Measurements from ENCODE around the gene PLEKHA5.

DNA sequence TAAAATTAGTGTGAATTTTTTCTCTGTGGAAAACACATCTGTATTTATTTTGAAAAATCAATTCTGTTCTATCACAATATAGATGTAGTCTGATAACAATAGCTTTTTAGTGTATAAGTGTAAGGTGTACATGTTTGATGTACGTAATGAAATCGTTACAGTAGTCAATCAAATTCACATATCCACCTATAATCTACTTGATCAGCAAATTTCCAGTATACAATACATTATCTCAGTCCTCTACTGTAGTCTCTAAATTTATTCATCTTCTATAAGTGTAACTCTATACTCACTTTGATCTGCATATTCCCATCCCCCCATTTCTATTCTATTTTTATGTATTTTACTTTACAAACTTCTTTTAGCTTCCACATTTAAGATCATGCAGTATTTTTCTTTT is 13.0 kb downstream of the PLEKHA5 start:
- TF ChIP-seq, protein P1, sequence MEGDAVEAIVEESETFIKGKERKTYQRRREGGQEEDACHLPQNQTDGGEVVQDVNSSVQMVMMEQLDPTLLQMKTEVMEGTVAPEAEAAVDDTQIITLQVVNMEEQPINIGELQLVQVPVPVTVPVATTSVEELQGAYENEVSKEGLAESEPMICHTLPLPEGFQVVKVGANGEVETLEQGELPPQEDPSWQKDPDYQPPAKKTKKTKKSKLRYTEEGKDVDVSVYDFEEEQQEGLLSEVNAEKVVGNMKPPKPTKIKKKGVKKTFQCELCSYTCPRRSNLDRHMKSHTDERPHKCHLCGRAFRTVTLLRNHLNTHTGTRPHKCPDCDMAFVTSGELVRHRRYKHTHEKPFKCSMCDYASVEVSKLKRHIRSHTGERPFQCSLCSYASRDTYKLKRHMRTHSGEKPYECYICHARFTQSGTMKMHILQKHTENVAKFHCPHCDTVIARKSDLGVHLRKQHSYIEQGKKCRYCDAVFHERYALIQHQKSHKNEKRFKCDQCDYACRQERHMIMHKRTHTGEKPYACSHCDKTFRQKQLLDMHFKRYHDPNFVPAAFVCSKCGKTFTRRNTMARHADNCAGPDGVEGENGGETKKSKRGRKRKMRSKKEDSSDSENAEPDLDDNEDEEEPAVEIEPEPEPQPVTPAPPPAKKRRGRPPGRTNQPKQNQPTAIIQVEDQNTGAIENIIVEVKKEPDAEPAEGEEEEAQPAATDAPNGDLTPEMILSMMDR (IDR thresholded peaks at IDR 0.05), result no peak
- TF ChIP-seq POLR2AphosphoS5 (IDR thresholded peaks at IDR 0.05), result no peak

Data from sigmoid colon (tissue), 4 donors.